ENCODE results near the gene EXPH5.

EXPH5 gene

DNA sequence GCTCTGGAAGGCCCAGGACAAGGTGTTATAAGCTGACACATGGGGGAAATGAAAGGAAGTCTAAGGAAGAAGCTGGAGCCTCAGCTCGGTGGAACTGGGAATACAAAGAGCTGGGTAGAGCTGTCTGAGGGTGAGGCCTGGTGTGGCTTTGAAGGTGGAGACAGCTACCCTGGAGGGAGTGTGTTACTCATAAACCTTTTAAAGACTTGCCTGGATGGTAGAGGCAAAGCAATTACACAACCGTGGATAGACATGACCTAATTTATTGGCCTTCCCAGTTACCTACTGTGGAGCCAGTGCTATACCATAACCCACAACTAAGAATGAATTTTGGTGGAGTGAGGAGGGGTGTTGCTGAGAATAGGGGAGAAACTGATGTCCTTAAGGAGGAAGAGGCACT is 22.6 kb downstream of the EXPH5 start (continued):
- no peak for TF ChIP-seq CSDC2 (CRISPR knock-in tag; IDR thresholded peaks at IDR 0.05)
- TF ChIP-seq, protein P1, sequence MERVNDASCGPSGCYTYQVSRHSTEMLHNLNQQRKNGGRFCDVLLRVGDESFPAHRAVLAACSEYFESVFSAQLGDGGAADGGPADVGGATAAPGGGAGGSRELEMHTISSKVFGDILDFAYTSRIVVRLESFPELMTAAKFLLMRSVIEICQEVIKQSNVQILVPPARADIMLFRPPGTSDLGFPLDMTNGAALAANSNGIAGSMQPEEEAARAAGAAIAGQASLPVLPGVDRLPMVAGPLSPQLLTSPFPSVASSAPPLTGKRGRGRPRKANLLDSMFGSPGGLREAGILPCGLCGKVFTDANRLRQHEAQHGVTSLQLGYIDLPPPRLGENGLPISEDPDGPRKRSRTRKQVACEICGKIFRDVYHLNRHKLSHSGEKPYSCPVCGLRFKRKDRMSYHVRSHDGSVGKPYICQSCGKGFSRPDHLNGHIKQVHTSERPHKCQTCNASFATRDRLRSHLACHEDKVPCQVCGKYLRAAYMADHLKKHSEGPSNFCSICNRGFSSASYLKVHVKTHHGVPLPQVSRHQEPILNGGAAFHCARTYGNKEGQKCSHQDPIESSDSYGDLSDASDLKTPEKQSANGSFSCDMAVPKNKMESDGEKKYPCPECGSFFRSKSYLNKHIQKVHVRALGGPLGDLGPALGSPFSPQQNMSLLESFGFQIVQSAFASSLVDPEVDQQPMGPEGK (CRISPR knock-in tag; IDR thresholded peaks at IDR 0.05; ENCODE audit: borderline replicate concordance): no peak
- TF ChIP-seq, protein P2, sequence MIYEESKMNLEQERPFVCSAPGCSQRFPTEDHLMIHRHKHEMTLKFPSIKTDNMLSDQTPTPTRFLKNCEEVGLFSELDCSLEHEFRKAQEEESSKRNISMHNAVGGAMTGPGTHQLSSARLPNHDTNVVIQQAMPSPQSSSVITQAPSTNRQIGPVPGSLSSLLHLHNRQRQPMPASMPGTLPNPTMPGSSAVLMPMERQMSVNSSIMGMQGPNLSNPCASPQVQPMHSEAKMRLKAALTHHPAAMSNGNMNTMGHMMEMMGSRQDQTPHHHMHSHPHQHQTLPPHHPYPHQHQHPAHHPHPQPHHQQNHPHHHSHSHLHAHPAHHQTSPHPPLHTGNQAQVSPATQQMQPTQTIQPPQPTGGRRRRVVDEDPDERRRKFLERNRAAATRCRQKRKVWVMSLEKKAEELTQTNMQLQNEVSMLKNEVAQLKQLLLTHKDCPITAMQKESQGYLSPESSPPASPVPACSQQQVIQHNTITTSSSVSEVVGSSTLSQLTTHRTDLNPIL (CRISPR knock-in tag; IDR thresholded peaks at IDR 0.05; ENCODE audit: low read depth): no peak
- no peak for TF ChIP-seq PPARA (CRISPR knock-in tag; IDR thresholded peaks at IDR 0.05; ENCODE audit: borderline replicate concordance)

DNA sequence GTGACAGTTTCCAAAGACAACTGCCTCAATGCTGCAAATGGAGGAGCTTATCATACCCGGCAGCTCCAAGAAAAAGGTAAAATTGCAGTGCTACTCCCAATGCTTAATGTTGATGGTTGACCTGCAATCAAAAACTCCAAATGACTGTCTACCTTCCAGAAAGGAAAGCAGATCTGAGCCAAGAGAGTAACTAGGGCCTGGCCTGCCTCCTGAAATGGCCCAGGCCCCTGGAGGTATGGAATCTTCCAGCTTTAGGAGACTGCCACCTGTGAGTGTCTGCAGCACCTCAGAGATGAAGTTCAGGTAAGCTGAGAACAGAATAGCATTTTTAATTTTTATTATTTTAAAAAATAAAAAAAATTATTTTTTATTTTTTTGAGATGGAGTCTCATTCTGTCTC is 23.7 kb downstream of the EXPH5 start:
- ATAC-seq: no peak
- no peak for TF ChIP-seq CSDC2 (CRISPR knock-in tag; IDR thresholded peaks at IDR 0.05)
- no peak for TF ChIP-seq TOX (CRISPR knock-in tag; IDR thresholded peaks at IDR 0.05; ENCODE audit: borderline replicate concordance)
- no peak for TF ChIP-seq RARB (CRISPR knock-in tag; IDR thresholded peaks at IDR 0.05)
- TF ChIP-seq OSR1 (CRISPR knock-in tag; IDR thresholded peaks at IDR 0.05): no peak
- TF ChIP-seq ZC3H10 (CRISPR knock-in tag; IDR thresholded peaks at IDR 0.05): no peak
- no peak for TF ChIP-seq ESRRG (CRISPR knock-in tag; IDR thresholded peaks at IDR 0.05)
- TF ChIP-seq, protein P2 (CRISPR knock-in tag; IDR thresholded peaks at IDR 0.05; ENCODE audit: low read depth): no peak
- no peak for TF ChIP-seq ARNTL (CRISPR knock-in tag; IDR thresholded peaks at IDR 0.05; ENCODE audit: borderline replicate concordance, low read depth)
- TF ChIP-seq ZFP3 (CRISPR knock-in tag; IDR thresholded peaks at IDR 0.05): no peak
- TF ChIP-seq, protein P3, sequence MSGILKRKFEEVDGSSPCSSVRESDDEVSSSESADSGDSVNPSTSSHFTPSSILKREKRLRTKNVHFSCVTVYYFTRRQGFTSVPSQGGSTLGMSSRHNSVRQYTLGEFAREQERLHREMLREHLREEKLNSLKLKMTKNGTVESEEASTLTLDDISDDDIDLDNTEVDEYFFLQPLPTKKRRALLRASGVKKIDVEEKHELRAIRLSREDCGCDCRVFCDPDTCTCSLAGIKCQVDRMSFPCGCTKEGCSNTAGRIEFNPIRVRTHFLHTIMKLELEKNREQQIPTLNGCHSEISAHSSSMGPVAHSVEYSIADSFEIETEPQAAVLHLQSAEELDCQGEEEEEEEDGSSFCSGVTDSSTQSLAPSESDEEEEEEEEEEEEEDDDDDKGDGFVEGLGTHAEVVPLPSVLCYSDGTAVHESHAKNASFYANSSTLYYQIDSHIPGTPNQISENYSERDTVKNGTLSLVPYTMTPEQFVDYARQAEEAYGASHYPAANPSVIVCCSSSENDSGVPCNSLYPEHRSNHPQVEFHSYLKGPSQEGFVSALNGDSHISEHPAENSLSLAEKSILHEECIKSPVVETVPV (CRISPR knock-in tag; IDR thresholded peaks at IDR 0.05): no peak
- TF ChIP-seq, protein P4, sequence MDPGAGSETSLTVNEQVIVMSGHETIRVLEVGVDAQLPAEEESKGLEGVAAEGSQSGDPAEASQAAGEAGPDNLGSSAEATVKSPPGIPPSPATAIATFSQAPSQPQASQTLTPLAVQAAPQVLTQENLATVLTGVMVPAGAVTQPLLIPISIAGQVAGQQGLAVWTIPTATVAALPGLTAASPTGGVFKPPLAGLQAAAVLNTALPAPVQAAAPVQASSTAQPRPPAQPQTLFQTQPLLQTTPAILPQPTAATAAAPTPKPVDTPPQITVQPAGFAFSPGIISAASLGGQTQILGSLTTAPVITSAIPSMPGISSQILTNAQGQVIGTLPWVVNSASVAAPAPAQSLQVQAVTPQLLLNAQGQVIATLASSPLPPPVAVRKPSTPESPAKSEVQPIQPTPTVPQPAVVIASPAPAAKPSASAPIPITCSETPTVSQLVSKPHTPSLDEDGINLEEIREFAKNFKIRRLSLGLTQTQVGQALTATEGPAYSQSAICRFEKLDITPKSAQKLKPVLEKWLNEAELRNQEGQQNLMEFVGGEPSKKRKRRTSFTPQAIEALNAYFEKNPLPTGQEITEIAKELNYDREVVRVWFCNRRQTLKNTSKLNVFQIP (CRISPR knock-in tag; IDR thresholded peaks at IDR 0.05; ENCODE audit: borderline replicate concordance, low read depth): no peak
- TF ChIP-seq, protein P1 (CRISPR knock-in tag; IDR thresholded peaks at IDR 0.05; ENCODE audit: borderline replicate concordance): no peak
- TF ChIP-seq TCF4 (CRISPR knock-in tag; IDR thresholded peaks at IDR 0.05; ENCODE audit: borderline replicate concordance): no peak
- no peak for TF ChIP-seq ISL1 (CRISPR knock-in tag; IDR thresholded peaks at IDR 0.05)
- TF ChIP-seq SNAI2 (CRISPR knock-in tag; IDR thresholded peaks at IDR 0.05): no peak
- TF ChIP-seq ZNF565 (CRISPR knock-in tag; conservative IDR thresholded peaks at IDR 0.05; ENCODE audit: low read depth): no peak
- TF ChIP-seq BACH2 (CRISPR knock-in tag; IDR thresholded peaks at IDR 0.05; ENCODE audit: borderline replicate concordance): no peak
- no peak for TF ChIP-seq ZNF70 (CRISPR knock-in tag; IDR thresholded peaks at IDR 0.05)
- no peak for TF ChIP-seq ZNF8 (CRISPR knock-in tag; IDR thresholded peaks at IDR 0.05)

DNA sequence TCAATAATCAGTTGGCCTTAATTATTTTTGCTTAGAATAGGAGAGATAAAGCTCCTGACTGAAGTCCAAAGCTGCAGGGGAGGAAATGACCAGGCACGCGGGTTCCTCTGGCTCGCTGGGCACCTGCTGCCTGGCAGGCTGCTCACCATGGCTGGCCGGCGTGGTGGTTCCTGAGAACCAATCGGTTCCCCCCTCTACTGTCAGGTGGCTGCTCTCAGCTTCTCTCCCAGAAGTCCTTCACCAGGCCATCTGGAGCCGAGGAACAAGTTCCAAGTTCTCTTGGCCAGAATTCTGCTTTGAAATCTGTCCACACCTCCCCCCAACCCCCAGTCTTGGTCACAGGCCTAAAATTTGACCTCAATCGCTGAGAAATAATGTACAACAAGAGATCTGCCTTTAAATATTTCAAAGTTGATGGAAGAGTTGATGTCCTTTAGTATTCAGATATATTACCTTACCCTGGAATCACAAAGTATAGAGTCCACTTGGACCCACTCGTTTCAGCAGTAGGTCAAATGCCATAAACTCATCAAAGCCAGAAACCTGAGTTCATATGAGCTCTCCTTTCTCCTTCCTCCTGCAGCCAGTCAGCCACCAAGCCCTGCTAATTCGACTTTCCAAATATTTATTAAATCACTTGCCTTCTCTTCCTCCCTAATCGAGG is 25.2 kb downstream of the EXPH5 start:
- no peak for TF ChIP-seq SNAI2 (CRISPR knock-in tag; IDR thresholded peaks at IDR 0.05)
- TF ChIP-seq ISL1 (CRISPR knock-in tag; IDR thresholded peaks at IDR 0.05): no peak
- TF ChIP-seq PPARA (CRISPR knock-in tag; IDR thresholded peaks at IDR 0.05; ENCODE audit: borderline replicate concordance): no peak
- TF ChIP-seq TOX (CRISPR knock-in tag; IDR thresholded peaks at IDR 0.05; ENCODE audit: borderline replicate concordance): no peak
- TF ChIP-seq, protein P1 (CRISPR knock-in tag; IDR thresholded peaks at IDR 0.05; ENCODE audit: borderline replicate concordance): no peak
- TF ChIP-seq ZFP3 (CRISPR knock-in tag; IDR thresholded peaks at IDR 0.05): no peak
- no peak for TF ChIP-seq RARB (CRISPR knock-in tag; IDR thresholded peaks at IDR 0.05)
- TF ChIP-seq, protein P4 (CRISPR knock-in tag; IDR thresholded peaks at IDR 0.05; ENCODE audit: borderline replicate concordance, low read depth): no peak
- no peak for ATAC-seq
